GM21447 (cell line): ENCODE results near the gene KIAA1614.

Source experiments
- ATAC-seq: cut with Tn5 transposase; IDR thresholded peaks from one replicate; pipeline ENCODE4 v1.9.1; 2021; ENCODE audit not compliant: unreplicated experiment

KIAA1614 gene

GRCh38 chr1:180939073-180939710 is 26.5 kb downstream of the KIAA1614 start:
- ATAC-seq = no peak

GRCh38 chr1:180939711-180940103 is 27.0 kb downstream of the KIAA1614 start:
- ATAC-seq = no peak

- no peak for ATAC-seq
Measured at GRCh38 chr1:180940445-180940844, 27.7 kb downstream of the KIAA1614 start.

- no peak for ATAC-seq
Measured at GRCh38 chr1:180941518-180942275, 29.0 kb downstream of the KIAA1614 start.

GRCh38 chr1:180945151-180945550 is 32.5 kb downstream of the KIAA1614 start:
- ATAC-seq = no peak

GRCh38 chr1:180945551-180945950 is 32.9 kb downstream of the KIAA1614 start:
- ATAC-seq = no peak

- no peak for ATAC-seq
Measured at GRCh38 chr1:180946056-180946455, 33.4 kb downstream of the KIAA1614 start.

GRCh38 chr1:180946541-180947498 is 34.1 kb downstream of the KIAA1614 start:
- ATAC-seq = no peak

GRCh38 chr1:180947499-180947885 is 34.8 kb downstream of the KIAA1614 start:
- no peak for ATAC-seq

- no peak for ATAC-seq
Measured at GRCh38 chr1:180947901-180948640, 35.4 kb downstream of the KIAA1614 start.

- ATAC-seq = no peak
Measured at GRCh38 chr1:180948641-180949615, 36.2 kb downstream of the KIAA1614 start.

- ATAC-seq = no peak
Measured at GRCh38 chr1:180949616-180950000, 36.9 kb downstream of the KIAA1614 start.

GRCh38 chr1:180950321-180950720 is 37.6 kb downstream of the KIAA1614 start:
- ATAC-seq = no peak

GRCh38 chr1:180951186-180951745 is 38.6 kb downstream of the KIAA1614 start:
- no peak for ATAC-seq

GRCh38 chr1:180951836-180952656 is 39.3 kb downstream of the KIAA1614 start:
- no peak for ATAC-seq

- ATAC-seq = no peak
Measured at GRCh38 chr1:180952657-180953013, 39.9 kb downstream of the KIAA1614 start.

GRCh38 chr1:180953291-180954004 is 40.8 kb downstream of the KIAA1614 start:
- peak; percentile 49 for ATAC-seq
